H9 (cell line): ENCODE results near the gene TDP1. TPM values are rescaled to one million over a fixed set of nuclear protein-coding genes. Genes with fewer than 3 reads are reported as not detected.
A peak's percentile ranks its signal among the peaks of the same experiment; 100 is the strongest.

Experiments
- DNase-seq: peaks from one replicate; pipeline ENCODE4 v3.0.0-alpha.2; 2017
- H2AFZ ChIP-seq: one replicate; pipeline ENCODE4 v1.6.1; 2013; ENCODE audit warnings: mild to moderate bottlenecking, low read length, control low read depth, moderate library complexity
- H2AK5ac ChIP-seq: 2 replicates; pipeline ENCODE4 v1.6.1; 2013; ENCODE audit warnings: low read length, control low read depth, mixed read lengths; ENCODE audit not compliant: insufficient read length
- H2BK120ac ChIP-seq: one replicate; pipeline ENCODE4 v1.6.1; 2013; ENCODE audit warnings: low read depth, mild to moderate bottlenecking, low read length, control low read depth, inconsistent platforms; ENCODE audit not compliant: poor library complexity, severe bottlenecking
- H2BK12ac ChIP-seq: 2 replicates; pipeline ENCODE4 v1.6.1; 2013; ENCODE audit warnings: low read length, control low read depth, mixed read lengths, low read depth; ENCODE audit not compliant: insufficient read length
- H2BK15ac ChIP-seq: 2 replicates; pipeline ENCODE4 v1.6.1; 2013; ENCODE audit warnings: low read depth, low read length, control low read depth
- H2BK20ac ChIP-seq: one replicate; pipeline ENCODE4 v1.6.1; 2013; ENCODE audit warnings: low read depth, mild to moderate bottlenecking, low read length, control low read depth, inconsistent platforms; ENCODE audit not compliant: poor library complexity, severe bottlenecking
- H2BK5ac ChIP-seq: 2 replicates; pipeline ENCODE4 v1.6.1; 2013; ENCODE audit warnings: low read length, control low read depth, mixed read lengths; ENCODE audit not compliant: insufficient read length
- H3K14ac ChIP-seq: 2 replicates; pipeline ENCODE4 v1.6.1; 2013; ENCODE audit warnings: low read length, control low read depth; ENCODE audit not compliant: insufficient read depth
- H3K18ac ChIP-seq: 2 replicates; pipeline ENCODE4 v1.6.1; 2013; ENCODE audit warnings: low read depth, mild to moderate bottlenecking, mixed read lengths, low read length, control low read depth; ENCODE audit not compliant: insufficient read length
- H3K23ac ChIP-seq: 2 replicates; pipeline ENCODE4 v1.6.1; 2013; ENCODE audit warnings: low read length, control low read depth, mixed read lengths, low read depth; ENCODE audit not compliant: insufficient read length
- H3K23me2 ChIP-seq: 2 replicates; pipeline ENCODE4 v1.6.1; 2013; ENCODE audit warnings: low read depth, mild to moderate bottlenecking, mixed read lengths, low read length, control low read depth; ENCODE audit not compliant: insufficient read length, poor library complexity, severe bottlenecking
- H3K27ac ChIP-seq: 2 replicates; pipeline ENCODE4 v1.5.1; 2013; ENCODE audit warnings: low read length, control low read depth, mixed read lengths, low read depth; ENCODE audit not compliant: insufficient read length
- H3K27me3 ChIP-seq: 2 replicates; pipeline ENCODE4 v1.6.1; 2013; ENCODE audit warnings: low read length, control low read depth, inconsistent platforms; ENCODE audit not compliant: insufficient read depth
- H3K4ac ChIP-seq: 2 replicates; pipeline ENCODE4 v1.6.1; 2013; ENCODE audit warnings: low read depth, mild to moderate bottlenecking, control low read depth, inconsistent platforms, low read length, moderate library complexity
- H3K4me1 ChIP-seq: 2 replicates; pipeline ENCODE4 v1.6.1; 2013; ENCODE audit warnings: low read length, control low read depth, inconsistent platforms; ENCODE audit not compliant: insufficient read depth
- H3K4me2 ChIP-seq: 2 replicates; pipeline ENCODE4 v1.6.1; 2013; ENCODE audit warnings: low read length, control low read depth, mixed read lengths; ENCODE audit not compliant: insufficient read length, insufficient read depth
- H3K56ac ChIP-seq: 2 replicates; pipeline ENCODE4 v1.6.1; 2013; ENCODE audit warnings: low read depth, mild to moderate bottlenecking, mixed read lengths, low read length, control low read depth; ENCODE audit not compliant: insufficient read length
- H3K79me1 ChIP-seq: 2 replicates; pipeline ENCODE4 v1.6.1; 2013; ENCODE audit warnings: low read depth, mild to moderate bottlenecking, moderate library complexity, low read length, control low read depth, inconsistent platforms; ENCODE audit not compliant: insufficient read depth, poor library complexity, severe bottlenecking
- H3K79me2 ChIP-seq: 2 replicates; pipeline ENCODE4 v1.6.1; 2013; ENCODE audit warnings: low read length, control low read depth, inconsistent platforms; ENCODE audit not compliant: insufficient read depth
- H3K9ac ChIP-seq: 2 replicates; pipeline ENCODE4 v1.6.1; 2013; ENCODE audit warnings: low read length, control low read depth, mixed read lengths; ENCODE audit not compliant: insufficient read length; ENCODE audit errors: extremely low read depth
- H3K9me3 ChIP-seq: one replicate; pipeline ENCODE4 v1.6.1; 2013; ENCODE audit warnings: low read depth, low read length, inconsistent platforms; ENCODE audit not compliant: control insufficient read depth
- H3T11ph ChIP-seq: one replicate; pipeline ENCODE4 v1.6.1; 2013; ENCODE audit warnings: mild to moderate bottlenecking, low read length, control low read depth, inconsistent platforms
- H4K20me1 ChIP-seq: one replicate; pipeline ENCODE4 v1.6.1; 2013; ENCODE audit not compliant: control insufficient read depth, insufficient read length, insufficient read depth
- H4K5ac ChIP-seq: 2 replicates; pipeline ENCODE4 v1.6.1; 2013; ENCODE audit warnings: low read depth, mild to moderate bottlenecking, mixed read lengths, low read length, control low read depth; ENCODE audit not compliant: insufficient read length
- H4K8ac ChIP-seq: replicated peaks from 2 replicates; pipeline ENCODE4 v1.6.1; 2013; ENCODE audit warnings: low read length, control low read depth, mixed read lengths, low read depth; ENCODE audit not compliant: insufficient read length
- H4K91ac ChIP-seq: 2 replicates; pipeline ENCODE4 v1.6.1; 2013; ENCODE audit warnings: low read depth, mild to moderate bottlenecking, moderate library complexity, mixed read lengths, low read length, control low read depth; ENCODE audit not compliant: insufficient read length
- H3K27ac Mint-ChIP-seq, 3 experiments: 2 replicates in 2 of 3; 3 replicates in 1 of 3; pipeline ENCODE4 v1.8.0; 2020 to 2021; ENCODE audit warnings: mixed read lengths in 3 of 3, mild to moderate bottlenecking in 1 of 3, moderate library complexity in 1 of 3
- H3K27me3 Mint-ChIP-seq: 2 replicates; pipeline ENCODE4 v1.8.0; 2021; ENCODE audit warnings: low read depth, mild to moderate bottlenecking, moderate library complexity, mixed read lengths
- H3K36me3 Mint-ChIP-seq, 3 experiments: 2 replicates in 2 of 3; 3 replicates in 1 of 3; pipeline ENCODE4 v1.8.0; 2020 to 2021; ENCODE audit warnings: low read depth in 3 of 3, mixed read lengths in 3 of 3; ENCODE audit not compliant: insufficient read depth in 1 of 3
- H3K4me1 Mint-ChIP-seq, 2 experiments: 2 replicates each; pipeline ENCODE4 v1.8.0; 2020; ENCODE audit warnings: mixed read lengths in 2 of 2
- H3K4me3 Mint-ChIP-seq, 2 experiments: 2 replicates in 1 of 2; 3 replicates in 1 of 2; pipeline ENCODE4 v1.8.0; 2020 to 2021; ENCODE audit warnings: mild to moderate bottlenecking in 2 of 2, mixed read lengths in 2 of 2, moderate library complexity in 1 of 2
- H3K9me3 Mint-ChIP-seq, 2 experiments: 2 replicates in 1 of 2; 3 replicates in 1 of 2; pipeline ENCODE4 v1.8.0; 2020; ENCODE audit warnings: mild to moderate bottlenecking in 2 of 2, mixed read lengths in 2 of 2, moderate library complexity in 1 of 2
- CTCF ChIP-seq: fragments of 200-600 bp; sonication (generic); conservative IDR thresholded peaks from 3 replicates; pipeline ENCODE4 v1.8.0; 2021; ENCODE audit warnings: antibody characterized with exemption, mild to moderate bottlenecking
- WGBS: extraction: QIAGEN DNeasy Blood & Tissue Kit; methylation state at CpG from one replicate; pipeline ENCODE4 v1.1.7; 2013; ENCODE audit warnings: missing lambda C conversion rate, low lambda C conversion rate, mixed read lengths; ENCODE audit not compliant: insufficient read length; ENCODE audit errors: extremely low coverage; 5-methylcytosine and 5-hydroxymethylcytosine counted together
- total RNA-seq: library from RNA; stranded (reverse); gene quantifications from 2 replicates; pipeline ENCODE4 v1.2.1, GENCODE V29; 2021

Gene TDP1
- total RNA-seq, 1 experiment from 2014 or later = 53.4 TPM

- Histone ChIP-seq H3K4me2 (no peak overlapping the region), H3K79me2 (no peaks in the 10 kb centered on the region), H2BK12ac (no peak overlapping the region), H2AFZ (no peak overlapping the region), H3K23me2 (no peaks in the 10 kb centered on the region), H2BK20ac (no peak overlapping the region), H4K5ac (no peak overlapping the region), H2BK120ac (no peak overlapping the region), H2BK5ac (no peak overlapping the region), H2BK15ac (no peak overlapping the region), H4K20me1 (no peaks in the 10 kb centered on the region), H3K18ac (no peak overlapping the region), H3K9me3 (no peaks in the 10 kb centered on the region), H3K4me1 (no peaks in the 10 kb centered on the region), H3K4ac (no peak overlapping the region), H3K79me1 (no peaks in the 10 kb centered on the region), H3K27me3 (no peaks in the 10 kb centered on the region), H3K9ac (no peak overlapping the region), H2AK5ac (no peak overlapping the region), H3K56ac (no peak overlapping the region), H3K14ac (no peak overlapping the region), H3K27ac (no peak overlapping the region), H4K91ac (no peak overlapping the region), H3T11ph (no peak overlapping the region), H4K8ac (no peak overlapping the region), H3K23ac (no peak overlapping the region)
- H3K27ac Mint-ChIP-seq = 0 out of 7 replicates have a peak overlapping the region, but pooled peaks of 1 of the 3 experiments have one; percentile 13
- H3K9me3 Mint-ChIP-seq = no peaks in the 10 kb centered on the region
- no peaks in the 10 kb centered on the region for H3K27me3 Mint-ChIP-seq
- peaks cover 2 to 5% of the 10 kb centered on the region in 2 experiments; a peak in 3 of 4 replicates for H3K4me1 Mint-ChIP-seq
- H3K36me3 Mint-ChIP-seq = peaks cover 9 to 37% (median 15%) of the 10 kb centered on the region in 3 experiments; a peak in 6 of 7 replicates
- no peak for TF ChIP-seq CTCF
- DNase-seq = no peak
- no peak overlapping the region for H3K4me3 Mint-ChIP-seq
- no CpG with 5 or more reads among the region's 3 CpGs for WGBS
These were observed 84.7 kb downstream of the TDP1 start for GRCh38 chr14:90040411-90040810.
